A673 (cell line): ENCODE data around the gene ACSL4.

Experiments used
- CTCF ChIP-seq: fragments of 300-800, 200-600 bp; sonication (generic); conservative IDR thresholded peaks from 2 replicates; pipeline ENCODE4 v1.5.1; 2017; ENCODE audit warnings: low read depth, mild to moderate bottlenecking, antibody characterized with exemption, low read length, moderate library complexity, mixed read lengths
- EZH2 ChIP-seq: fragments of 200-600 bp; sonication (generic); IDR thresholded peaks from 2 replicates; pipeline ENCODE4 v1.6.1; 2017; ENCODE audit warnings: borderline replicate concordance, low read depth, mild to moderate bottlenecking, mixed read lengths, antibody characterized with exemption, low read length; ENCODE audit not compliant: poor library complexity, severe bottlenecking

- TF ChIP-seq CTCF (no peak), EZH2 (no peak)
Measured at GRCh38 chrX:109623997-109624396, 109.1 kb downstream of the ACSL4 start.
